SJSA1 (cell line): ENCODE measurements around the gene AP1B1. TPM values are rescaled to one million over a fixed set of nuclear protein-coding genes. Genes with fewer than 3 reads are reported as not detected.

ENCODE experiments used
- DNase-seq, 2 experiments: peaks; one replicate each; pipeline ENCODE4 v3.0.0-alpha.2; 2015 to 2020; ENCODE audit warnings: low spot score in 2 of 2, low read depth in 1 of 2
- H3K27ac ChIP-seq: fragments of 250-450 bp; sonication (Bioruptor Pico); 2 replicates; pipeline ENCODE4 v1.5.1; 2020; ENCODE audit warnings: mild to moderate bottlenecking, moderate library complexity
- H3K27me3 ChIP-seq: fragments of 250-450 bp; sonication (Bioruptor Pico); replicated peaks from 2 replicates; pipeline ENCODE4 v1.5.1; 2020; ENCODE audit warnings: mild to moderate bottlenecking, moderate library complexity
- H3K36me3 ChIP-seq: fragments of 250-450 bp; sonication (Bioruptor Pico); 2 replicates; pipeline ENCODE4 v1.5.1; 2020; ENCODE audit warnings: mild to moderate bottlenecking
- H3K4me1 ChIP-seq: fragments of 250-450 bp; sonication (Bioruptor Pico); replicated peaks from 2 replicates; pipeline ENCODE4 v1.6.1; 2021; ENCODE audit warnings: mild to moderate bottlenecking
- H3K4me3 ChIP-seq: fragments of 250-450 bp; sonication (Bioruptor Pico); 2 replicates; pipeline ENCODE4 v1.5.1; 2020; ENCODE audit warnings: mild to moderate bottlenecking
- H3K9me3 ChIP-seq: fragments of 250-450 bp; sonication (Bioruptor Pico); replicated peaks from 2 replicates; pipeline ENCODE4 v1.5.1; 2020; ENCODE audit warnings: mild to moderate bottlenecking
- total RNA-seq: library from RNA; depleted of rRNA; stranded (reverse); fragments of >200 nt; shearing (Covaris generic); gene quantifications from 2 replicates; pipeline ENCODE4 v1.2.3, GENCODE V29; 2014

AP1B1 gene
- total RNA-seq, 1 experiment from 2014 or later, result 70.2 TPM

- Histone ChIP-seq H3K4me3 (peak overlapping the region; percentile 68), H3K4me1 (peaks cover 30% of the 10 kb centered on the region), H3K27ac (peak overlapping the region; percentile 67; the same call in 1 of the 2 replicates)
These were observed 80.7 kb downstream of the AP1B1 start for GRCh38 chr22:29307596-29308147.

GRCh38 chr22:29306835-29307595, 81.4 kb downstream of the AP1B1 start:
- no peaks in the 10 kb centered on the region for H3K9me3 ChIP-seq
- H3K36me3 ChIP-seq, result peaks cover 20% of the 10 kb centered on the region
- peaks cover 30% of the 10 kb centered on the region for H3K4me1 ChIP-seq
- peak overlapping the region; percentile 67 for H3K27ac ChIP-seq
- H3K27me3 ChIP-seq, result no peaks in the 10 kb centered on the region
- DNase-seq, result peak; percentile 81
- peak overlapping the region; percentile 68 for H3K4me3 ChIP-seq

More at GRCh38 chr22:29307596-29308147, 80.7 kb downstream of the AP1B1 start:
- DNase-seq, result no peak
- Histone ChIP-seq H3K27me3 (no peaks in the 10 kb centered on the region), H3K36me3 (peaks cover 21% of the 10 kb centered on the region), H3K9me3 (no peaks in the 10 kb centered on the region)

GRCh38 chr22:29306175-29306834, 82.1 kb downstream of the AP1B1 start, which contains the start of gene GAS2L1:
TSS of gene GAS2L1 (plus strand) at chr22:29306650. CDS start at chr22:29308106, 1,456 bp downstream.
- H3K27ac ChIP-seq, result peak within 1 kb of the TSS; percentile 67
- peaks cover 27% of the 10 kb centered on the region for H3K4me1 ChIP-seq

GRCh38 chr22:29305836-29306174, 82.6 kb downstream of the AP1B1 start:
- peaks cover 22% of the 10 kb centered on the region for H3K4me1 ChIP-seq
- H3K36me3 ChIP-seq, result peaks cover 23% of the 10 kb centered on the region
- no peak overlapping the region for H3K27ac ChIP-seq
- peak overlapping the region; percentile 68 for H3K4me3 ChIP-seq
- H3K9me3 ChIP-seq, result no peaks in the 10 kb centered on the region
- no peak for DNase-seq
- H3K27me3 ChIP-seq, result no peaks in the 10 kb centered on the region

More at GRCh38 chr22:29306175-29306834, 82.1 kb downstream of the AP1B1 start, which contains the start of gene GAS2L1:
- H3K4me3 ChIP-seq, result peak within 1 kb of the TSS; percentile 68
- no peaks in the 10 kb centered on the region for H3K9me3 ChIP-seq
- no peaks in the 10 kb centered on the region for H3K27me3 ChIP-seq
- H3K36me3 ChIP-seq, result peaks cover 18% of the 10 kb centered on the region
- DNase-seq, result peak; percentile 82 to 89

- Histone ChIP-seq H3K27me3 (no peaks in the 10 kb centered on the region), H3K4me3 (no peak overlapping the region), H3K36me3 (peaks cover 42% of the 10 kb centered on the region), H3K9me3 (no peaks in the 10 kb centered on the region), H3K4me1 (peaks cover 8% of the 10 kb centered on the region), H3K27ac (no peak overlapping the region)
- no peak for DNase-seq
These were observed 85.5 kb downstream of the AP1B1 start for GRCh38 chr22:29302681-29303465.

GRCh38 chr22:29302402-29302680, 86.0 kb downstream of the AP1B1 start:
- DNase-seq, result no peak
- H3K4me3 ChIP-seq, result no peak overlapping the region
- no peak overlapping the region for H3K27ac ChIP-seq
- peaks cover 47% of the 10 kb centered on the region for H3K36me3 ChIP-seq
- peaks cover 5% of the 10 kb centered on the region for H3K4me1 ChIP-seq
- H3K27me3 ChIP-seq, result no peaks in the 10 kb centered on the region
- H3K9me3 ChIP-seq, result no peaks in the 10 kb centered on the region

- Histone ChIP-seq H3K27ac (no peak overlapping the region), H3K27me3 (no peaks in the 10 kb centered on the region), H3K36me3 (peaks cover 49% of the 10 kb centered on the region), H3K9me3 (no peaks in the 10 kb centered on the region), H3K4me3 (no peak overlapping the region), H3K4me1 (peaks cover 3% of the 10 kb centered on the region; the same call in 1 of the 2 replicates)
- no peak for DNase-seq
These were observed 86.5 kb downstream of the AP1B1 start for GRCh38 chr22:29301716-29302401.

GRCh38 chr22:29300807-29301601, 87.4 kb downstream of the AP1B1 start:
- no peak overlapping the region for H3K27ac ChIP-seq
- no peaks in the 10 kb centered on the region for H3K9me3 ChIP-seq
- no peak overlapping the region for H3K4me3 ChIP-seq
- DNase-seq, result no peak
- peaks cover 58% of the 10 kb centered on the region for H3K36me3 ChIP-seq
- 0 out of 2 replicates have a peak, but pooled peaks cover 2% of the 10 kb centered on the region for H3K4me1 ChIP-seq
- no peaks in the 10 kb centered on the region for H3K27me3 ChIP-seq

- H3K4me1 ChIP-seq, result no peaks in the 10 kb centered on the region
- no peak for DNase-seq
- H3K27me3 ChIP-seq, result no peaks in the 10 kb centered on the region
- H3K36me3 ChIP-seq, result peaks cover 64% of the 10 kb centered on the region
- H3K27ac ChIP-seq, result no peak overlapping the region
- H3K4me3 ChIP-seq, result no peak overlapping the region
- no peaks in the 10 kb centered on the region for H3K9me3 ChIP-seq
These were observed 87.9 kb downstream of the AP1B1 start for GRCh38 chr22:29300467-29300806.

DNA sequence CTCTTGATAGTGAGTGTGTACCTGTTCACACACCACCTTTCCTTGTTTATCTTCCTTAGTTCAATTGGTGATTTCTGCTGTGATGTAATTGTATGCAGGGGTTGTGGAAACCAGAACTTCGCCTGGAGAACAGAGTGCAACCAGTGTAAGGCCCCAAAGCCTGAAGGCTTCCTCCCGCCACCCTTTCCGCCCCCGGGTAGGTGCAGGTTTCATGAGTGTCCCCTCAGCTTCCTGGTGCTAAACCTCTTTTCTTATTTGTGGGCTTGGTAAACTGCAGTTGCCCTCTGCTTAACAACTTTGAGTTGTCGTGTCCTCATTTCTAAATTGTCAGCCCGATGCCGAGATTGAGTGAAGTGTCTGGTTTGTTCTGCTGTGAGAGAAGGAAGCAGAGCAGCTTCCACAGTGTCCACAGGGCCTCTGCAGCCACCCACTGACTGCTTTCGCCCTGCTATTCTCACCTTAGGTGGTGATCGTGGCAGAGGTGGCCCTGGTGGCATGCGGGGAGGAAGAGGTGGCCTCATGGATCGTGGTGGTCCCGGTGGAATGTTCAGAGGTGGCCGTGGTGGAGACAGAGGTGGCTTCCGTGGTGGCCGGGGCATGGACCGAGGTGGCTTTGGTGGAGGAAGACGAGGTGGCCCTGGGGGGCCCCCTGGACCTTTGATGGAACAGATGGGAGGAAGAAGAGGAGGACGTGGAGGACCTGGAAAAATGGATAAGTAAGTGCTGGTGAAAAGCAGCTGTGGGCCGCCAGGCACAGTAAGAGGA, 89.1 kb downstream of the AP1B1 start:
- Histone ChIP-seq H3K36me3 (peaks cover 75% of the 10 kb centered on the region), H3K27ac (no peak overlapping the region), H3K4me1 (no peaks in the 10 kb centered on the region), H3K4me3 (no peak overlapping the region), H3K27me3 (no peaks in the 10 kb centered on the region), H3K9me3 (no peaks in the 10 kb centered on the region)
- DNase-seq, result no peak

DNA sequence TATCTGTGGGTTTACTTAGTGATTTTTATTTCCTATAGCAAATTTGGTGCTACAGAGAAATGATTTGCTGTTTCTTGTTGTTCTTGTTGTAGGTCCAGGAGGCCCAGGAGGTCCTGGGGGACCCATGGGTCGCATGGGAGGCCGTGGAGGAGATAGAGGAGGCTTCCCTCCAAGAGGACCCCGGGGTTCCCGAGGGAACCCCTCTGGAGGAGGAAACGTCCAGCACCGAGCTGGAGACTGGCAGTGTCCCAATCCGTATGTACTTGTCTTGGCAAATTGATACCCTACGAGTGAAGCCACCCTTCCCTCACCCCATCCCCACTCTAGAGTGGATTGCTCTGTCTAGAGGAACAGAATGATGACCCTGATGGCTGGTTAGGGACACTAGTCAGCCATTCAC, 89.7 kb downstream of the AP1B1 start:
- H3K36me3 ChIP-seq, result peaks cover 81% of the 10 kb centered on the region
- no peaks in the 10 kb centered on the region for H3K27me3 ChIP-seq
- no peak for DNase-seq
- H3K4me1 ChIP-seq, result no peaks in the 10 kb centered on the region
- no peak overlapping the region for H3K27ac ChIP-seq
- H3K9me3 ChIP-seq, result no peaks in the 10 kb centered on the region
- H3K4me3 ChIP-seq, result no peak overlapping the region

GRCh38 chr22:29292379-29292778, 96.0 kb downstream of the AP1B1 start:
- DNase-seq, result no peak
- H3K4me3 ChIP-seq, result no peak overlapping the region

More at GRCh38 chr22:29292379-29292778, 96.0 kb downstream of the AP1B1 start:
- Histone ChIP-seq H3K27me3 (no peaks in the 10 kb centered on the region), H3K4me1 (no peaks in the 10 kb centered on the region), H3K27ac (no peak overlapping the region), H3K36me3 (peaks cover 100% of the 10 kb centered on the region), H3K9me3 (no peaks in the 10 kb centered on the region)
